GM13977 (cell line): ENCODE measurements around the gene NUBPL.
"Not testable (repeated sequence)": the region's sequence is repeated elsewhere in the genome, so short reads cannot be mapped to it uniquely, and the experiment has no call there.

Experiments
- DNase-seq: peaks from one replicate; pipeline ENCODE4 v3.0.0; 2012; ENCODE audit warnings: low spot score
- CTCF ChIP-seq: IDR thresholded peaks from 2 replicates; pipeline ENCODE4 v1.5.1; 2012; ENCODE audit warnings: mild to moderate bottlenecking, control low read depth; ENCODE audit not compliant: insufficient read depth; ENCODE audit errors: extremely low read depth, missing control alignments
- in situ Hi-C: fragments of 300-500 bp; cut with MboI; formaldehyde crosslinking; loops from one replicate; pipeline ENCODE4 v1.12.0; 2022; ENCODE audit warnings: low sequenced_read_pairs, low pct_unique_long_range_greater_than_20kb, mixed read lengths, inconsistent platforms; ENCODE audit not compliant: unreplicated experiment

Gene NUBPL

GRCh38 chr14:31792726-31793125, 231.5 kb downstream of the NUBPL start:
- in situ Hi-C loops = no loop called here

GRCh38 chr14:31797946-31798345, 236.7 kb downstream of the NUBPL start:
- DNase-seq, in situ Hi-C loops: not testable (repeated sequence)

More at GRCh38 chr14:31792726-31793125, 231.5 kb downstream of the NUBPL start:
- no peak for TF ChIP-seq CTCF
- DNase-seq = no peak

GRCh38 chr14:31802838-31803237, 241.6 kb downstream of the NUBPL start:
- no peak for DNase-seq
- no peak for TF ChIP-seq CTCF
- in situ Hi-C loops = no loop called here

- no peak for DNase-seq
- in situ Hi-C loops = no loop called here
- no peak for TF ChIP-seq CTCF
These were observed 245.0 kb downstream of the NUBPL start for GRCh38 chr14:31806249-31806648.

GRCh38 chr14:31811693-31812628, 250.8 kb downstream of the NUBPL start:
- in situ Hi-C loops, DNase-seq: not testable (repeated sequence)

- in situ Hi-C loops = not testable (repeated sequence)
These were observed 252.7 kb downstream of the NUBPL start for GRCh38 chr14:31813724-31814490.

GRCh38 chr14:31819281-31819680, 258.1 kb downstream of the NUBPL start:
- in situ Hi-C loops = no loop called here

More at GRCh38 chr14:31813724-31814490, 252.7 kb downstream of the NUBPL start:
- DNase-seq = not testable (repeated sequence)

More at GRCh38 chr14:31819281-31819680, 258.1 kb downstream of the NUBPL start:
- DNase-seq = no peak
- TF ChIP-seq CTCF = no peak
